ENCODE measurements around the gene DGKZ.

The DGKZ gene

GRCh38 chr11:46352063-46352841 is 5.0 kb downstream of the DGKZ start:
- H4K20me1 ChIP-seq (ENCODE audit: insufficient read depth, low read length), result peaks cover 16% of the 10 kb centered on the region
- peak overlapping the region; percentile 14 for H3K4me3 ChIP-seq (ENCODE audit: low read length)
- no peaks in the 10 kb centered on the region for H3K27me3 ChIP-seq (ENCODE audit: low read depth, low read length)
- peaks cover 12% of the 10 kb centered on the region for H3K4me1 ChIP-seq (ENCODE audit: low read length)
- H3K79me2 ChIP-seq (ENCODE audit: low read length), result peaks cover 82% of the 10 kb centered on the region
- H3K9ac ChIP-seq (ENCODE audit: low read length), result no peak overlapping the region
- H3K4me2 ChIP-seq (ENCODE audit: low read length), result peak overlapping the region; percentile 15; the same call in 1 of the 2 replicates
- H3K27ac ChIP-seq (ENCODE audit: low read length), result no peak overlapping the region
- H3K36me3 ChIP-seq (replicated peaks; ENCODE audit: low read depth, low read length), result peaks cover 6% of the 10 kb centered on the region
- H2AFZ ChIP-seq (ENCODE audit: low read depth, low read length), result no peak overlapping the region
- TF ChIP-seq CTCF (IDR thresholded peaks at IDR 0.05; ENCODE audit: low read depth, low read length) (peak; percentile 77), EZH2phosphoT487 (IDR thresholded peaks at IDR 0.05; ENCODE audit: low read depth) (no peak)
- H3K9me3 ChIP-seq (ENCODE audit: insufficient read depth, low read length), result no peaks in the 10 kb centered on the region

- Histone ChIP-seq H3K27me3 (ENCODE audit: low read depth, low read length) (no peaks in the 10 kb centered on the region), H2AFZ (ENCODE audit: low read depth, low read length) (no peak overlapping the region), H3K4me2 (ENCODE audit: low read length) (no peak overlapping the region), H3K4me1 (ENCODE audit: low read length) (peaks cover 6% of the 10 kb centered on the region), H3K79me2 (ENCODE audit: low read length) (peaks cover 77% of the 10 kb centered on the region), H4K20me1 (ENCODE audit: insufficient read depth, low read length) (peaks cover 9% of the 10 kb centered on the region), H3K4me3 (ENCODE audit: low read length) (no peak overlapping the region), H3K9me3 (ENCODE audit: insufficient read depth, low read length) (no peaks in the 10 kb centered on the region), H3K9ac (ENCODE audit: low read length) (no peak overlapping the region), H3K27ac (ENCODE audit: low read length) (no peak overlapping the region), H3K36me3 (replicated peaks; ENCODE audit: low read depth, low read length) (peaks cover 6% of the 10 kb centered on the region)
- TF ChIP-seq EZH2phosphoT487 (IDR thresholded peaks at IDR 0.05; ENCODE audit: low read depth), result no peak
Observed at GRCh38 chr11:46353698-46354097, 6.4 kb downstream of the DGKZ start.

- Histone ChIP-seq H2AFZ (ENCODE audit: low read depth, low read length) (no peak overlapping the region), H3K27ac (ENCODE audit: low read length) (no peak overlapping the region), H3K4me2 (ENCODE audit: low read length) (no peak overlapping the region), H3K4me1 (ENCODE audit: low read length) (peaks cover 14% of the 10 kb centered on the region), H3K36me3 (replicated peaks; ENCODE audit: low read depth, low read length) (peaks cover 3% of the 10 kb centered on the region), H3K9me3 (ENCODE audit: insufficient read depth, low read length) (no peaks in the 10 kb centered on the region), H3K79me2 (ENCODE audit: low read length) (peaks cover 63% of the 10 kb centered on the region), H3K27me3 (ENCODE audit: low read depth, low read length) (no peaks in the 10 kb centered on the region), H4K20me1 (ENCODE audit: insufficient read depth, low read length) (peaks cover 9% of the 10 kb centered on the region), H3K4me3 (ENCODE audit: low read length) (no peak overlapping the region), H3K9ac (ENCODE audit: low read length) (no peak overlapping the region)
- no peak for TF ChIP-seq EZH2phosphoT487 (IDR thresholded peaks at IDR 0.05; ENCODE audit: low read depth)
- no peak for TF ChIP-seq CTCF (IDR thresholded peaks at IDR 0.05; ENCODE audit: low read depth, low read length)
Observed at GRCh38 chr11:46356924-46357482, 9.7 kb downstream of the DGKZ start.

GRCh38 chr11:46357483-46357936 is 10.2 kb downstream of the DGKZ start:
- Histone ChIP-seq H4K20me1 (ENCODE audit: insufficient read depth, low read length) (peaks cover 9% of the 10 kb centered on the region), H3K36me3 (replicated peaks; ENCODE audit: low read depth, low read length) (peaks cover 3% of the 10 kb centered on the region), H3K79me2 (ENCODE audit: low read length) (peaks cover 63% of the 10 kb centered on the region), H2AFZ (ENCODE audit: low read depth, low read length) (no peak overlapping the region), H3K4me1 (ENCODE audit: low read length) (peaks cover 14% of the 10 kb centered on the region), H3K4me3 (ENCODE audit: low read length) (no peak overlapping the region), H3K4me2 (ENCODE audit: low read length) (no peak overlapping the region), H3K9ac (ENCODE audit: low read length) (no peak overlapping the region), H3K27me3 (ENCODE audit: low read depth, low read length) (no peaks in the 10 kb centered on the region), H3K9me3 (ENCODE audit: insufficient read depth, low read length) (no peaks in the 10 kb centered on the region), H3K27ac (ENCODE audit: low read length) (no peak overlapping the region)
- TF ChIP-seq EZH2phosphoT487 (IDR thresholded peaks at IDR 0.05; ENCODE audit: low read depth) (no peak), CTCF (IDR thresholded peaks at IDR 0.05; ENCODE audit: low read depth, low read length) (no peak)

Measured in OCI-LY3 (cell line).